H9 (cell line): Measurements from ENCODE around the gene CCDC33. TPM values are rescaled to one million over a fixed set of nuclear protein-coding genes. Genes with fewer than 3 reads are reported as not detected.
A peak's percentile ranks its signal among the peaks of the same experiment; 100 is the strongest.

ENCODE experiments used
- DNase-seq: peaks from one replicate; pipeline ENCODE4 v3.0.0-alpha.2; 2017
- H2AFZ ChIP-seq: one replicate; pipeline ENCODE4 v1.6.1; 2013; ENCODE audit warnings: mild to moderate bottlenecking, low read length, control low read depth, moderate library complexity
- H2AK5ac ChIP-seq: 2 replicates; pipeline ENCODE4 v1.6.1; 2013; ENCODE audit warnings: low read length, control low read depth, mixed read lengths; ENCODE audit not compliant: insufficient read length
- H2BK120ac ChIP-seq: one replicate; pipeline ENCODE4 v1.6.1; 2013; ENCODE audit warnings: low read depth, mild to moderate bottlenecking, low read length, control low read depth, inconsistent platforms; ENCODE audit not compliant: poor library complexity, severe bottlenecking
- H2BK12ac ChIP-seq: 2 replicates; pipeline ENCODE4 v1.6.1; 2013; ENCODE audit warnings: low read length, control low read depth, mixed read lengths, low read depth; ENCODE audit not compliant: insufficient read length
- H2BK15ac ChIP-seq: 2 replicates; pipeline ENCODE4 v1.6.1; 2013; ENCODE audit warnings: low read depth, low read length, control low read depth
- H2BK20ac ChIP-seq: one replicate; pipeline ENCODE4 v1.6.1; 2013; ENCODE audit warnings: low read depth, mild to moderate bottlenecking, low read length, control low read depth, inconsistent platforms; ENCODE audit not compliant: poor library complexity, severe bottlenecking
- H2BK5ac ChIP-seq: 2 replicates; pipeline ENCODE4 v1.6.1; 2013; ENCODE audit warnings: low read length, control low read depth, mixed read lengths; ENCODE audit not compliant: insufficient read length
- H3K14ac ChIP-seq: 2 replicates; pipeline ENCODE4 v1.6.1; 2013; ENCODE audit warnings: low read length, control low read depth; ENCODE audit not compliant: insufficient read depth
- H3K18ac ChIP-seq: 2 replicates; pipeline ENCODE4 v1.6.1; 2013; ENCODE audit warnings: low read depth, mild to moderate bottlenecking, mixed read lengths, low read length, control low read depth; ENCODE audit not compliant: insufficient read length
- H3K23ac ChIP-seq: 2 replicates; pipeline ENCODE4 v1.6.1; 2013; ENCODE audit warnings: low read length, control low read depth, mixed read lengths, low read depth; ENCODE audit not compliant: insufficient read length
- H3K23me2 ChIP-seq: 2 replicates; pipeline ENCODE4 v1.6.1; 2013; ENCODE audit warnings: low read depth, mild to moderate bottlenecking, mixed read lengths, low read length, control low read depth; ENCODE audit not compliant: insufficient read length, poor library complexity, severe bottlenecking
- H3K27ac ChIP-seq: 2 replicates; pipeline ENCODE4 v1.5.1; 2013; ENCODE audit warnings: low read length, control low read depth, mixed read lengths, low read depth; ENCODE audit not compliant: insufficient read length
- H3K27me3 ChIP-seq: 2 replicates; pipeline ENCODE4 v1.6.1; 2013; ENCODE audit warnings: low read length, control low read depth, inconsistent platforms; ENCODE audit not compliant: insufficient read depth
- H3K4ac ChIP-seq: 2 replicates; pipeline ENCODE4 v1.6.1; 2013; ENCODE audit warnings: low read depth, mild to moderate bottlenecking, control low read depth, inconsistent platforms, low read length, moderate library complexity
- H3K4me1 ChIP-seq: 2 replicates; pipeline ENCODE4 v1.6.1; 2013; ENCODE audit warnings: low read length, control low read depth, inconsistent platforms; ENCODE audit not compliant: insufficient read depth
- H3K4me2 ChIP-seq: 2 replicates; pipeline ENCODE4 v1.6.1; 2013; ENCODE audit warnings: low read length, control low read depth, mixed read lengths; ENCODE audit not compliant: insufficient read length, insufficient read depth
- H3K56ac ChIP-seq: 2 replicates; pipeline ENCODE4 v1.6.1; 2013; ENCODE audit warnings: low read depth, mild to moderate bottlenecking, mixed read lengths, low read length, control low read depth; ENCODE audit not compliant: insufficient read length
- H3K79me1 ChIP-seq: 2 replicates; pipeline ENCODE4 v1.6.1; 2013; ENCODE audit warnings: low read depth, mild to moderate bottlenecking, moderate library complexity, low read length, control low read depth, inconsistent platforms; ENCODE audit not compliant: insufficient read depth, poor library complexity, severe bottlenecking
- H3K79me2 ChIP-seq: 2 replicates; pipeline ENCODE4 v1.6.1; 2013; ENCODE audit warnings: low read length, control low read depth, inconsistent platforms; ENCODE audit not compliant: insufficient read depth
- H3K9ac ChIP-seq: 2 replicates; pipeline ENCODE4 v1.6.1; 2013; ENCODE audit warnings: low read length, control low read depth, mixed read lengths; ENCODE audit not compliant: insufficient read length; ENCODE audit errors: extremely low read depth
- H3K9me3 ChIP-seq: one replicate; pipeline ENCODE4 v1.6.1; 2013; ENCODE audit warnings: low read depth, low read length, inconsistent platforms; ENCODE audit not compliant: control insufficient read depth
- H3T11ph ChIP-seq: one replicate; pipeline ENCODE4 v1.6.1; 2013; ENCODE audit warnings: mild to moderate bottlenecking, low read length, control low read depth, inconsistent platforms
- H4K20me1 ChIP-seq: one replicate; pipeline ENCODE4 v1.6.1; 2013; ENCODE audit not compliant: control insufficient read depth, insufficient read length, insufficient read depth
- H4K5ac ChIP-seq: 2 replicates; pipeline ENCODE4 v1.6.1; 2013; ENCODE audit warnings: low read depth, mild to moderate bottlenecking, mixed read lengths, low read length, control low read depth; ENCODE audit not compliant: insufficient read length
- H4K8ac ChIP-seq: replicated peaks from 2 replicates; pipeline ENCODE4 v1.6.1; 2013; ENCODE audit warnings: low read length, control low read depth, mixed read lengths, low read depth; ENCODE audit not compliant: insufficient read length
- H4K91ac ChIP-seq: 2 replicates; pipeline ENCODE4 v1.6.1; 2013; ENCODE audit warnings: low read depth, mild to moderate bottlenecking, moderate library complexity, mixed read lengths, low read length, control low read depth; ENCODE audit not compliant: insufficient read length
- H3K27ac Mint-ChIP-seq, 3 experiments: 2 replicates in 2 of 3; 3 replicates in 1 of 3; pipeline ENCODE4 v1.8.0; 2020 to 2021; ENCODE audit warnings: mixed read lengths in 3 of 3, mild to moderate bottlenecking in 1 of 3, moderate library complexity in 1 of 3
- H3K27me3 Mint-ChIP-seq: 2 replicates; pipeline ENCODE4 v1.8.0; 2021; ENCODE audit warnings: low read depth, mild to moderate bottlenecking, moderate library complexity, mixed read lengths
- H3K36me3 Mint-ChIP-seq, 3 experiments: 2 replicates in 2 of 3; 3 replicates in 1 of 3; pipeline ENCODE4 v1.8.0; 2020 to 2021; ENCODE audit warnings: low read depth in 3 of 3, mixed read lengths in 3 of 3; ENCODE audit not compliant: insufficient read depth in 1 of 3
- H3K4me1 Mint-ChIP-seq, 2 experiments: 2 replicates each; pipeline ENCODE4 v1.8.0; 2020; ENCODE audit warnings: mixed read lengths in 2 of 2
- H3K4me3 Mint-ChIP-seq, 2 experiments: 2 replicates in 1 of 2; 3 replicates in 1 of 2; pipeline ENCODE4 v1.8.0; 2020 to 2021; ENCODE audit warnings: mild to moderate bottlenecking in 2 of 2, mixed read lengths in 2 of 2, moderate library complexity in 1 of 2
- H3K9me3 Mint-ChIP-seq, 2 experiments: 2 replicates in 1 of 2; 3 replicates in 1 of 2; pipeline ENCODE4 v1.8.0; 2020; ENCODE audit warnings: mild to moderate bottlenecking in 2 of 2, mixed read lengths in 2 of 2, moderate library complexity in 1 of 2
- WGBS: extraction: QIAGEN DNeasy Blood & Tissue Kit; methylation state at CpG from one replicate; pipeline ENCODE4 v1.1.7; 2013; ENCODE audit warnings: missing lambda C conversion rate, low lambda C conversion rate, mixed read lengths; ENCODE audit not compliant: insufficient read length; ENCODE audit errors: extremely low coverage; 5-methylcytosine and 5-hydroxymethylcytosine counted together
- total RNA-seq: library from RNA; stranded (reverse); gene quantifications from 2 replicates; pipeline ENCODE4 v1.2.1, GENCODE V29; 2021
- TF ChIP-seq, protein P1 (sequence below): fragments of 200-600 bp; sonication (generic); conservative IDR thresholded peaks from 3 replicates; pipeline ENCODE4 v1.8.0; 2021; ENCODE audit warnings: antibody characterized with exemption, mild to moderate bottlenecking

The CCDC33 gene
- total RNA-seq, 1 experiment from 2014 or later: 4.6 TPM

DNA sequence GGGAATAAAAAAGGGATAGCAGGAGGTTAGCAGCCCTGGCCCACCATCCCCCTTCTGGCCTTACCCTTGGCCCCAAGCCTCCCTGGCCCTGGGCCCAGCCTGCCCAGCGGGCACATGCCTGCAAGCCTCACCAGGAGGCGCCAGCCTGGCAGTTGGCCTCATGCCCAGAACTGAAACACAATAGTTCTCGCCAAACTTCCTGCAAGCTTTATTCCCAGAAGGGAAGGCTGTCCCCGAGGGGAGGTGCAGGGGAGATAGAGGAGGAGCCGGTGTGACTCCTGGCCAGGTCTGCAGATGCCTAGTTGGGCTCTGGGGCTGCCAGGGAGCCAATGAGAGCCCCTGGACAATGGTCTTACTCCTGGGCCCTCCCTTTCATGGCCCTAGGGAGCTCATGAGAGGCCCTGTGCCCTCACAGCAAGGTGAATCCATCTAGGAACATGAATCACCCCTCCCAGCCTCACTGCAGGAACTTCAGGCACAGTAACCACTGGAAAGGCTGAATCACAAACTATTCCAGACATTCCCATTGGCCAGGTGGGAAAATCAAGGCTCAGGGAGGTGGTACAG, 4.0 kb downstream of the CCDC33 start:
- no peak overlapping the region for H4K91ac ChIP-seq
- H4K8ac ChIP-seq: no peak overlapping the region
- TF ChIP-seq, protein P1, sequence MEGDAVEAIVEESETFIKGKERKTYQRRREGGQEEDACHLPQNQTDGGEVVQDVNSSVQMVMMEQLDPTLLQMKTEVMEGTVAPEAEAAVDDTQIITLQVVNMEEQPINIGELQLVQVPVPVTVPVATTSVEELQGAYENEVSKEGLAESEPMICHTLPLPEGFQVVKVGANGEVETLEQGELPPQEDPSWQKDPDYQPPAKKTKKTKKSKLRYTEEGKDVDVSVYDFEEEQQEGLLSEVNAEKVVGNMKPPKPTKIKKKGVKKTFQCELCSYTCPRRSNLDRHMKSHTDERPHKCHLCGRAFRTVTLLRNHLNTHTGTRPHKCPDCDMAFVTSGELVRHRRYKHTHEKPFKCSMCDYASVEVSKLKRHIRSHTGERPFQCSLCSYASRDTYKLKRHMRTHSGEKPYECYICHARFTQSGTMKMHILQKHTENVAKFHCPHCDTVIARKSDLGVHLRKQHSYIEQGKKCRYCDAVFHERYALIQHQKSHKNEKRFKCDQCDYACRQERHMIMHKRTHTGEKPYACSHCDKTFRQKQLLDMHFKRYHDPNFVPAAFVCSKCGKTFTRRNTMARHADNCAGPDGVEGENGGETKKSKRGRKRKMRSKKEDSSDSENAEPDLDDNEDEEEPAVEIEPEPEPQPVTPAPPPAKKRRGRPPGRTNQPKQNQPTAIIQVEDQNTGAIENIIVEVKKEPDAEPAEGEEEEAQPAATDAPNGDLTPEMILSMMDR: peak; percentile 42
- peaks cover 42% of the 10 kb centered on the region for H3K27me3 Mint-ChIP-seq
- no peak overlapping the region for H2BK20ac ChIP-seq
- H3K79me2 ChIP-seq: no peaks in the 10 kb centered on the region
- H3K4me2 ChIP-seq: no peak overlapping the region
- no peaks in the 10 kb centered on the region for H3K9me3 ChIP-seq
- peak; percentile 77 for DNase-seq
- no peaks in the 10 kb centered on the region for H3K23me2 ChIP-seq
- H3K79me1 ChIP-seq: no peaks in the 10 kb centered on the region
- no peak overlapping the region for H2BK12ac ChIP-seq
- no peak overlapping the region for H3K4ac ChIP-seq
- H2BK120ac ChIP-seq: no peak overlapping the region
- peaks cover 35 to 50% of the 10 kb centered on the region in 2 experiments for H3K4me1 Mint-ChIP-seq
- H3K36me3 Mint-ChIP-seq: no peaks in the 10 kb centered on the region
- H3K18ac ChIP-seq: no peak overlapping the region
- H2AFZ ChIP-seq: no peak overlapping the region
- H3K14ac ChIP-seq: no peak overlapping the region
- H3K27ac Mint-ChIP-seq: no peak overlapping the region
- H2BK15ac ChIP-seq: no peak overlapping the region
- H3K4me1 ChIP-seq: peaks cover 4% of the 10 kb centered on the region; the same call in 1 of the 2 replicates
- H3K4me3 Mint-ChIP-seq: no peak overlapping the region
- H4K20me1 ChIP-seq: no peaks in the 10 kb centered on the region
- H3K23ac ChIP-seq: no peak overlapping the region
- no peak overlapping the region for H4K5ac ChIP-seq
- no peak overlapping the region for H3T11ph ChIP-seq
- H3K9me3 Mint-ChIP-seq: no peaks in the 10 kb centered on the region
- H3K27ac ChIP-seq: no peak overlapping the region
- H2BK5ac ChIP-seq: no peak overlapping the region
- no peak overlapping the region for H3K9ac ChIP-seq
- H3K27me3 ChIP-seq: no peaks in the 10 kb centered on the region; the same call in 1 of the 2 replicates
- no peak overlapping the region for H3K56ac ChIP-seq
- no peak overlapping the region for H2AK5ac ChIP-seq
- no CpG with 5 or more reads among the region's 5 CpGs for WGBS
